ENCODE measurements around the gene CUEDC1.

- TF ChIP-seq CTCF (IDR thresholded peaks at IDR 0.05; ENCODE audit: low read length) (no peak), EZH2 (optimal IDR thresholded peaks at IDR 0.05; ENCODE audit: low read depth, low read length) (no peak)
These were observed 94.0 kb downstream of the CUEDC1 start for GRCh38 chr17:57861000-57861789.

All from MM.1S (cell line).